Neural cell (in vitro differentiated cells): ENCODE data around the gene FAM185A. TPM values are rescaled to one million over a fixed set of nuclear protein-coding genes. Genes with fewer than 3 reads are reported as not detected.

Experiments used
- H2AFZ ChIP-seq: fragments of 200-600, 300-800 bp; sonication (generic), shearing (Covaris generic); 2 replicates; pipeline ENCODE4 v1.6.0; 2014; ENCODE audit warnings: low read depth, mild to moderate bottlenecking, antibody characterized with exemption, low read length, moderate library complexity
- H3F3A ChIP-seq: fragments of 200-600 bp; shearing (Covaris generic); 2 replicates; pipeline ENCODE4 v1.6.1; 2016; ENCODE audit warnings: mild to moderate bottlenecking, moderate library complexity, mixed read lengths, antibody characterized with exemption, low read length; ENCODE audit not compliant: insufficient read depth, poor library complexity, severe bottlenecking
- H3K27ac ChIP-seq: fragments of 200-600, 300-800 bp; sonication (generic), shearing (Covaris generic); 2 replicates; pipeline ENCODE4 v1.5.1; 2014; ENCODE audit warnings: mild to moderate bottlenecking, low read length, moderate library complexity
- H3K27me3 ChIP-seq: fragments of 300-800, 200-600 bp; sonication (generic), shearing (Covaris generic); 2 replicates; pipeline ENCODE4 v1.6.0; 2014; ENCODE audit warnings: mild to moderate bottlenecking, low read depth, low read length, moderate library complexity; ENCODE audit not compliant: insufficient read depth
- H3K36me3 ChIP-seq: fragments of 300-800, 200-600 bp; sonication (generic), shearing (Covaris generic); 2 replicates; pipeline ENCODE4 v1.5.1; 2014; ENCODE audit warnings: mild to moderate bottlenecking, antibody characterized with exemption, low read length, moderate library complexity; ENCODE audit not compliant: insufficient read depth
- H3K4me2 ChIP-seq: fragments of 300-800, 200-600 bp; sonication (generic), shearing (Covaris generic); 2 replicates; pipeline ENCODE4 v1.6.0; 2014; ENCODE audit warnings: mild to moderate bottlenecking, low read length
- H3K4me3 ChIP-seq: fragments of 300-800, 200-600 bp; sonication (generic), shearing (Covaris generic); 2 replicates; pipeline ENCODE4 v1.5.1; 2014; ENCODE audit warnings: mild to moderate bottlenecking, low read length, moderate library complexity
- H3K79me2 ChIP-seq: fragments of 200-600 bp; shearing (Covaris generic); replicated peaks from 2 replicates; pipeline ENCODE4 v1.6.0; 2014; ENCODE audit warnings: mild to moderate bottlenecking, low read length, moderate library complexity; ENCODE audit not compliant: insufficient read depth
- H3K9ac ChIP-seq: fragments of 300-800, 200-600 bp; sonication (generic), shearing (Covaris generic); 2 replicates; pipeline ENCODE4 v1.6.1; 2016; ENCODE audit warnings: mild to moderate bottlenecking, low read length, mixed read lengths
- H3K9me2 ChIP-seq: fragments of 200-600 bp; shearing (Covaris generic); 2 replicates; pipeline ENCODE4 v1.6.1; 2016; ENCODE audit warnings: mild to moderate bottlenecking, low read length, mixed read lengths; ENCODE audit not compliant: insufficient read depth
- H3K9me3 ChIP-seq: fragments of 200-600, 300-800 bp; sonication (generic), shearing (Covaris generic); 2 replicates; pipeline ENCODE4 v1.6.1; 2016; ENCODE audit warnings: mild to moderate bottlenecking, mixed run types, low read length, moderate library complexity, mixed read lengths
- H4K20me1 ChIP-seq: fragments of 200-600 bp; shearing (Covaris generic); 2 replicates; pipeline ENCODE4 v1.6.1; 2016; ENCODE audit warnings: mild to moderate bottlenecking, mixed run types; ENCODE audit not compliant: insufficient read depth
- CTCF ChIP-seq: fragments of 450-650 bp; IDR thresholded peaks from 2 replicates; pipeline ENCODE4 v1.5.1; 2014; ENCODE audit warnings: antibody characterized with exemption, mild to moderate bottlenecking, moderate library complexity; ENCODE audit not compliant: poor library complexity, severe bottlenecking
- EP300 ChIP-seq: fragments of 450-650 bp; conservative IDR thresholded peaks from 2 replicates; pipeline ENCODE4 v1.6.1; 2014; ENCODE audit warnings: antibody characterized with exemption, mild to moderate bottlenecking, moderate library complexity; ENCODE audit not compliant: poor library complexity, severe bottlenecking
- EZH2 ChIP-seq: fragments of 200-600, 300-800 bp; shearing (Covaris generic), sonication (generic); IDR thresholded peaks from 2 replicates; pipeline ENCODE4 v1.6.1; 2014; ENCODE audit warnings: antibody characterized with exemption, low read length, borderline replicate concordance, mild to moderate bottlenecking; ENCODE audit not compliant: insufficient read depth, poor library complexity, severe bottlenecking
- MXI1 ChIP-seq: fragments of 450-650 bp; conservative IDR thresholded peaks from 2 replicates; pipeline ENCODE4 v1.6.1; 2014; ENCODE audit warnings: antibody characterized with exemption, mild to moderate bottlenecking; ENCODE audit not compliant: poor library complexity, severe bottlenecking
- POLR2AphosphoS5 ChIP-seq: IDR thresholded peaks from 2 replicates; pipeline ENCODE4 v1.6.1; 2012
- RAD21 ChIP-seq: fragments of 450-650 bp; conservative IDR thresholded peaks from 2 replicates; pipeline ENCODE4 v1.6.1; 2014; ENCODE audit warnings: antibody characterized with exemption, mild to moderate bottlenecking, moderate library complexity
- REST ChIP-seq: IDR thresholded peaks from 2 replicates; pipeline ENCODE4 v1.6.1; 2012; ENCODE audit warnings: borderline replicate concordance
- SMC3 ChIP-seq: fragments of 450-650 bp; conservative IDR thresholded peaks from 2 replicates; pipeline ENCODE4 v1.6.1; 2014; ENCODE audit warnings: antibody characterized with exemption, mild to moderate bottlenecking, moderate library complexity; ENCODE audit not compliant: poor library complexity
- TAF1 ChIP-seq: IDR thresholded peaks from 2 replicates; pipeline ENCODE4 v1.6.1; 2012; ENCODE audit warnings: low read depth
- polyA plus RNA-seq: library from polyadenylated mRNA; depleted of rRNA; stranded (reverse); fragments of >200 nt; gene quantifications from 2 replicates; pipeline ENCODE4 v1.2.3, GENCODE V29; 2014

Gene FAM185A
- polyA plus RNA-seq, 1 donor from 2014 or later = 26.3 TPM

GRCh38 chr7:102817616-102818573 is 69.1 kb downstream of the FAM185A start:
- no peaks in the 10 kb centered on the region for H3K9me3 ChIP-seq
- no peaks in the 10 kb centered on the region for H3K27me3 ChIP-seq
- no peak for TF ChIP-seq MXI1
- no peaks in the 10 kb centered on the region for H3K9me2 ChIP-seq
- no peaks in the 10 kb centered on the region for H3K79me2 ChIP-seq
- no peak overlapping the region for H3K27ac ChIP-seq
- no peak overlapping the region for H3K9ac ChIP-seq
- no peaks in the 10 kb centered on the region for H3K36me3 ChIP-seq
- H3K4me3 ChIP-seq = no peak overlapping the region
- H3K4me2 ChIP-seq = no peak overlapping the region
- no peaks in the 10 kb centered on the region for H3F3A ChIP-seq
- no peaks in the 10 kb centered on the region for H4K20me1 ChIP-seq
- no peak overlapping the region for H2AFZ ChIP-seq

- no peak overlapping the region for H2AFZ ChIP-seq
- no peak overlapping the region for H3K4me2 ChIP-seq
- no peak overlapping the region for H3K9ac ChIP-seq
- no peaks in the 10 kb centered on the region for H4K20me1 ChIP-seq
- no peak overlapping the region for H3K27ac ChIP-seq
- TF ChIP-seq SMC3 (no peak), POLR2AphosphoS5 (no peak), CTCF (no peak), TAF1 (no peak), RAD21 (no peak), REST (no peak), MXI1 (no peak), EZH2 (no peak), EP300 (no peak)
- H3F3A ChIP-seq = no peaks in the 10 kb centered on the region
- no peaks in the 10 kb centered on the region for H3K9me3 ChIP-seq
- no peaks in the 10 kb centered on the region for H3K27me3 ChIP-seq
- H3K4me3 ChIP-seq = no peak overlapping the region
- no peaks in the 10 kb centered on the region for H3K9me2 ChIP-seq
- H3K79me2 ChIP-seq = no peaks in the 10 kb centered on the region
- H3K36me3 ChIP-seq = no peaks in the 10 kb centered on the region
Measured at GRCh38 chr7:102819151-102819550, 70.4 kb downstream of the FAM185A start.
